HepG2 (cell line): Measurements from ENCODE around the gene BBS1. TPM values are rescaled to one million over a fixed set of nuclear protein-coding genes. Genes with fewer than 3 reads are reported as not detected.

ENCODE experiments used
- AKNA ChIP-seq: sonication (generic); formaldehyde crosslinking; IDR thresholded peaks from 2 replicates; pipeline ENCODE4 v1.4.0; 2020; ENCODE audit warnings: missing genetic modification reagents, borderline replicate concordance
- CEBPG ChIP-seq: IDR thresholded peaks from 2 replicates; pipeline ENCODE4 v1.6.1; 2016
- CREBL2 ChIP-seq: sonication (generic); formaldehyde crosslinking; IDR thresholded peaks from 2 replicates; pipeline ENCODE4 v1.8.1; 2023; ENCODE audit warnings: missing genetic modification reagents, mild to moderate bottlenecking, borderline replicate concordance
- FOXO1 ChIP-seq: sonication (generic); formaldehyde crosslinking; IDR thresholded peaks from 2 replicates; pipeline ENCODE4 v1.4.0; 2020; ENCODE audit warnings: missing genetic modification reagents
- HOXA7 ChIP-seq: sonication (generic); formaldehyde crosslinking; IDR thresholded peaks from 2 replicates; pipeline ENCODE4 v1.8.1; 2022; ENCODE audit warnings: mild to moderate bottlenecking, missing genetic modification reagents, moderate library complexity
- JDP2 ChIP-seq: sonication (generic); formaldehyde crosslinking; IDR thresholded peaks from 2 replicates; pipeline ENCODE4 v1.8.1; 2022; ENCODE audit warnings: missing genetic modification reagents, borderline replicate concordance
- KDM3A ChIP-seq: IDR thresholded peaks from 2 replicates; pipeline ENCODE4 v1.6.1; 2018; ENCODE audit warnings: low read depth, missing compliant biosample characterization
- NFIC ChIP-seq: IDR thresholded peaks from 2 replicates; pipeline ENCODE4 v1.6.1; 2012; ENCODE audit warnings: mild to moderate bottlenecking, low read length, inconsistent platforms
- RAD21 ChIP-seq: fragments of 450-650 bp; formaldehyde crosslinking; IDR thresholded peaks from 2 replicates; pipeline ENCODE4 v1.5.0; 2020; ENCODE audit warnings: mild to moderate bottlenecking
- ZC3H4 ChIP-seq: sonication (generic); formaldehyde crosslinking; IDR thresholded peaks from 2 replicates; pipeline ENCODE4 v1.4.0; 2020; ENCODE audit warnings: missing genetic modification reagents, borderline replicate concordance
- ZNF121 ChIP-seq: sonication (generic); formaldehyde crosslinking; IDR thresholded peaks from 2 replicates; pipeline ENCODE4 v1.5.0; 2020; ENCODE audit warnings: mild to moderate bottlenecking, missing genetic modification reagents
- ZNF3 ChIP-seq: IDR thresholded peaks from 2 replicates; pipeline ENCODE4 v1.7.0; 2017; ENCODE audit warnings: inconsistent platforms
- ZNF337 ChIP-seq: sonication (generic); formaldehyde crosslinking; IDR thresholded peaks from 2 replicates; pipeline ENCODE4 v1.5.1; 2020; ENCODE audit warnings: missing genetic modification reagents, low read depth, mild to moderate bottlenecking, borderline replicate concordance
- ZNF441 ChIP-seq: sonication (generic); formaldehyde crosslinking; IDR thresholded peaks from 2 replicates; pipeline ENCODE4 v1.7.0; 2021; ENCODE audit warnings: missing genetic modification reagents, borderline replicate concordance
- ZNF605 ChIP-seq: sonication (generic); formaldehyde crosslinking; IDR thresholded peaks from 2 replicates; pipeline ENCODE4 v1.8.0; 2022; ENCODE audit warnings: mild to moderate bottlenecking, missing genetic modification reagents
- ZNF703 ChIP-seq: sonication (generic); formaldehyde crosslinking; IDR thresholded peaks from 2 replicates; pipeline ENCODE4 v1.5.1; 2020; ENCODE audit warnings: missing genetic modification reagents, mild to moderate bottlenecking, moderate library complexity, borderline replicate concordance
- polyA plus RNA-seq, 8 experiments: library from polyadenylated mRNA; depleted of rRNA in 3 of 8; stranded (reverse) in 7 of 8; unstranded in 1 of 8; fragments of >200 nt; fragmentation: Illumina TruSeq in 4 of 8; extraction: Trizol in 4 of 8; gene quantifications; 2 replicates each; pipeline versions ENCODE4 v1.2.1 to v1.2.3, GENCODE V29; 2011 to 2016; ENCODE audit warnings: low read depth in 4 of 8, missing spikeins in 1 of 8, mixed read lengths in 1 of 8; ENCODE audit not compliant: insufficient read depth in 1 of 8
- total RNA-seq, 5 experiments: library from RNA; depleted of rRNA; stranded (reverse); fragments of >200 nt; fragmentation: Illumina TruSeq; extraction: Trizol; gene quantifications; 2 replicates each; pipeline ENCODE4 v1.2.3, GENCODE V29; 2016; ENCODE audit warnings: low read depth in 1 of 5
- TF ChIP-seq, protein P1 (sequence below): sonication (generic); formaldehyde crosslinking; IDR thresholded peaks from 2 replicates; pipeline ENCODE4 v1.9.0; 2021; ENCODE audit warnings: missing genetic modification reagents, mild to moderate bottlenecking, borderline replicate concordance
- TF ChIP-seq, protein P2 (sequence below): IDR thresholded peaks from 2 replicates; pipeline ENCODE4 v1.6.1; 2018; ENCODE audit warnings: missing genetic modification reagents

BBS1 gene
- total and polyA plus RNA-seq, 2 of the 13 experiments (the other 11 are each of a cell fraction or from before 2014, with no cell fraction given): 11.7 to 14.1 TPM

GRCh38 chr11:66480117-66480938 lies 30.1 kb upstream of the BBS1 start, which contains the start of gene DPP3 (continued):
- TF ChIP-seq AKNA (CRISPR knock-in tag) (no peak), NFIC (no peak), ZNF3 (CRISPR knock-in tag) (no peak), CEBPG (no peak), ZNF441 (CRISPR knock-in tag) (peak; percentile 47; the same call in 1 of the 2 replicates), ZNF121 (peak; percentile 47; the same call in 1 of the 2 replicates), KDM3A (CRISPR knock-in tag) (peak; percentile 34; the same call in 1 of the 2 replicates), JDP2 (CRISPR knock-in tag) (no peak), ZC3H4 (CRISPR knock-in tag) (peak; percentile 7; the same call in 1 of the 2 replicates), ZNF337 (CRISPR knock-in tag) (no peak), ZNF703 (CRISPR knock-in tag) (0 out of 2 replicates have a peak, but pooled peaks have one; percentile 26), RAD21 (CRISPR knock-in tag) (no peak; the same call in 1 of the 2 replicates), HOXA7 (CRISPR knock-in tag) (no peak), ZNF605 (CRISPR knock-in tag) (peak; percentile 94), CREBL2 (CRISPR knock-in tag) (no peak), FOXO1 (no peak; the same call in 1 of the 2 replicates)
- TF ChIP-seq, protein P1, sequence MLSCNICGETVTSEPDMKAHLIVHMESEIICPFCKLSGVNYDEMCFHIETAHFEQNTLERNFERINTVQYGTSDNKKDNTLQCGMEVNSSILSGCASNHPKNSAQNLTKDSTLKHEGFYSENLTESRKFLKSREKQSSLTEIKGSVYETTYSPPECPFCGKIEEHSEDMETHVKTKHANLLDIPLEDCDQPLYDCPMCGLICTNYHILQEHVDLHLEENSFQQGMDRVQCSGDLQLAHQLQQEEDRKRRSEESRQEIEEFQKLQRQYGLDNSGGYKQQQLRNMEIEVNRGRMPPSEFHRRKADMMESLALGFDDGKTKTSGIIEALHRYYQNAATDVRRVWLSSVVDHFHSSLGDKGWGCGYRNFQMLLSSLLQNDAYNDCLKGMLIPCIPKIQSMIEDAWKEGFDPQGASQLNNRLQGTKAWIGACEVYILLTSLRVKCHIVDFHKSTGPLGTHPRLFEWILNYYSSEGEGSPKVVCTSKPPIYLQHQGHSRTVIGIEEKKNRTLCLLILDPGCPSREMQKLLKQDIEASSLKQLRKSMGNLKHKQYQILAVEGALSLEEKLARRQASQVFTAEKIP (CRISPR knock-in tag): no peak
- TF ChIP-seq, protein P2, sequence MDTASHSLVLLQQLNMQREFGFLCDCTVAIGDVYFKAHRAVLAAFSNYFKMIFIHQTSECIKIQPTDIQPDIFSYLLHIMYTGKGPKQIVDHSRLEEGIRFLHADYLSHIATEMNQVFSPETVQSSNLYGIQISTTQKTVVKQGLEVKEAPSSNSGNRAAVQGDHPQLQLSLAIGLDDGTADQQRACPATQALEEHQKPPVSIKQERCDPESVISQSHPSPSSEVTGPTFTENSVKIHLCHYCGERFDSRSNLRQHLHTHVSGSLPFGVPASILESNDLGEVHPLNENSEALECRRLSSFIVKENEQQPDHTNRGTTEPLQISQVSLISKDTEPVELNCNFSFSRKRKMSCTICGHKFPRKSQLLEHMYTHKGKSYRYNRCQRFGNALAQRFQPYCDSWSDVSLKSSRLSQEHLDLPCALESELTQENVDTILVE: peak; percentile 66; the same call in 1 of the 2 replicates
